DND-41 (cell line): ENCODE measurements around the gene ZNF184.

Source experiments
- ATAC-seq: fragments of 200-7000 bp; cut with Tn5 transposase; 3 replicates; pipeline ENCODE4 v1.9.1; 2021; ENCODE audit warnings: low read depth; ENCODE audit not compliant: insufficient read depth
- DNase-seq: peaks from one replicate; pipeline ENCODE4 v3.0.0-alpha.2; 2020
- H2AFZ ChIP-seq: 2 replicates; pipeline ENCODE4 v1.6.0; 2012; ENCODE audit warnings: low read depth, low read length
- H3K27ac ChIP-seq: 2 replicates; pipeline ENCODE4 v1.5.1; 2012; ENCODE audit warnings: low read length, inconsistent platforms
- H3K27me3 ChIP-seq: fragments of 200-600 bp; sonication (generic); 2 replicates; pipeline ENCODE4 v1.6.0; 2012; ENCODE audit warnings: low read length, mild to moderate bottlenecking, inconsistent platforms; ENCODE audit not compliant: insufficient read depth, poor library complexity
- H3K36me3 ChIP-seq: 2 replicates; pipeline ENCODE4 v1.5.1; 2012; ENCODE audit warnings: low read length, inconsistent platforms; ENCODE audit not compliant: insufficient read depth
- H3K4me1 ChIP-seq: 2 replicates; pipeline ENCODE4 v1.5.1; 2012; ENCODE audit warnings: mild to moderate bottlenecking, low read length; ENCODE audit not compliant: insufficient read depth
- H3K4me2 ChIP-seq: 2 replicates; pipeline ENCODE4 v1.6.0; 2012; ENCODE audit warnings: mild to moderate bottlenecking, moderate library complexity, low read length, inconsistent platforms; ENCODE audit not compliant: insufficient read depth
- H3K4me3 ChIP-seq, 2 experiments: fragments of 200-600 bp in 1 of 2; shearing (Covaris generic) in 1 of 2; 2 replicates each; pipeline ENCODE4 v1.5.1; 2012 to 2016; ENCODE audit warnings: inconsistent platforms in 2 of 2, low read length in 2 of 2, mild to moderate bottlenecking in 2 of 2, low read depth in 1 of 2, moderate library complexity in 1 of 2
- H3K79me2 ChIP-seq: 2 replicates; pipeline ENCODE4 v1.6.0; 2012; ENCODE audit warnings: low read length, inconsistent platforms; ENCODE audit not compliant: insufficient read depth
- H3K9ac ChIP-seq: 2 replicates; pipeline ENCODE4 v1.6.0; 2012; ENCODE audit warnings: low read depth, mild to moderate bottlenecking, inconsistent platforms, low read length, moderate library complexity
- H3K9me3 ChIP-seq: 2 replicates; pipeline ENCODE4 v1.5.1; 2012; ENCODE audit warnings: low read length, moderate library complexity, mild to moderate bottlenecking, inconsistent platforms; ENCODE audit not compliant: insufficient read depth, severe bottlenecking
- H4K20me1 ChIP-seq: 2 replicates; pipeline ENCODE4 v1.6.0; 2012; ENCODE audit warnings: low read length; ENCODE audit not compliant: insufficient read depth
- EZH2 ChIP-seq: IDR thresholded peaks from 3 replicates; pipeline ENCODE4 v1.6.1; 2012; ENCODE audit warnings: borderline replicate concordance, low read depth, mild to moderate bottlenecking, moderate library complexity, low read length, inconsistent platforms; ENCODE audit not compliant: severe bottlenecking
- TF ChIP-seq, protein P1 (sequence below): IDR thresholded peaks from 2 replicates; pipeline ENCODE4 v1.5.1; 2012; ENCODE audit warnings: borderline replicate concordance, low read length, moderate library complexity, mild to moderate bottlenecking; ENCODE audit not compliant: poor library complexity, severe bottlenecking; ENCODE audit errors: extremely low read depth

The ZNF184 gene

DNA sequence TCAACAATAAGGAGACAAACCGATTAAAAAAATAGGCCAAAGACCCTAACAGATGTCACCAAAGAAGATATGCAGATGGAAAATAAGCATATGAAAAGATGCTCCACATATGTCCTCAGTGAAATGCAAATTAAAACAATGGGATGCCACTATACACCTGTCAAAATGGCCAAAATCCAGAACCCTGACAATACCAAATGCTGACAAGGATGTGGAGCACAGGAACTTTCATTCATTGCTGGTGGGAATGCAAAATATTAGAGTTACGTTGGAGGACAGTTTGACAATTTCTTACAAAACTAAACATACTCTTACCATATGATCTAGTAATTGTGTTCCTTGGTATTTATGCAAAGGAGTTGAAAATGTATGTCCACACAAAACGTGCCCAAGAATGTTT is 1.8 kb upstream of the ZNF184 start:
- ATAC-seq (no peak), DNase-seq (no peak)
- no peak for TF ChIP-seq EZH2
- TF ChIP-seq, protein P1, sequence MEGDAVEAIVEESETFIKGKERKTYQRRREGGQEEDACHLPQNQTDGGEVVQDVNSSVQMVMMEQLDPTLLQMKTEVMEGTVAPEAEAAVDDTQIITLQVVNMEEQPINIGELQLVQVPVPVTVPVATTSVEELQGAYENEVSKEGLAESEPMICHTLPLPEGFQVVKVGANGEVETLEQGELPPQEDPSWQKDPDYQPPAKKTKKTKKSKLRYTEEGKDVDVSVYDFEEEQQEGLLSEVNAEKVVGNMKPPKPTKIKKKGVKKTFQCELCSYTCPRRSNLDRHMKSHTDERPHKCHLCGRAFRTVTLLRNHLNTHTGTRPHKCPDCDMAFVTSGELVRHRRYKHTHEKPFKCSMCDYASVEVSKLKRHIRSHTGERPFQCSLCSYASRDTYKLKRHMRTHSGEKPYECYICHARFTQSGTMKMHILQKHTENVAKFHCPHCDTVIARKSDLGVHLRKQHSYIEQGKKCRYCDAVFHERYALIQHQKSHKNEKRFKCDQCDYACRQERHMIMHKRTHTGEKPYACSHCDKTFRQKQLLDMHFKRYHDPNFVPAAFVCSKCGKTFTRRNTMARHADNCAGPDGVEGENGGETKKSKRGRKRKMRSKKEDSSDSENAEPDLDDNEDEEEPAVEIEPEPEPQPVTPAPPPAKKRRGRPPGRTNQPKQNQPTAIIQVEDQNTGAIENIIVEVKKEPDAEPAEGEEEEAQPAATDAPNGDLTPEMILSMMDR = no peak
- Histone ChIP-seq H3K36me3 (peaks cover 14% of the 10 kb centered on the region), H4K20me1 (peaks cover 8% of the 10 kb centered on the region; the same call in 1 of the 2 replicates), H2AFZ (no peak overlapping the region), H3K9ac (no peak overlapping the region), H3K27me3 (no peaks in the 10 kb centered on the region), H3K79me2 (peaks cover 39% of the 10 kb centered on the region), H3K27ac (no peak overlapping the region), H3K4me3 (no peak overlapping the region), H3K4me1 (peaks cover 41% of the 10 kb centered on the region), H3K4me2 (no peak overlapping the region), H3K9me3 (no peaks in the 10 kb centered on the region)

DNA sequence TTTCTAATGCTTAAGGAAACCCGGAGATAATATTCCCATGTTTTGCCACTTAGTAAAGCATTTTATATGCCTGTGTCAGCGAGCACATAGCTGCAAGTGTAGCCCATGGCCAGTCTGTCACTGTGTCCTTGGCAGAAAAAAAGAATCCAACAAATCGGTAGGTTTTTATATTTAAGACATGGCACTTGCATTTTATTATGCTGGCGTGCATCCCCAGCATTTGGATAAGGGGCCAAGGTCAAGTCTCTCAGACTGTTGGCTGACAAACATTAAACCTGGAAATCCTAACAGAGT is 1.2 kb upstream of the ZNF184 start:
- Histone ChIP-seq H3K4me1 (peaks cover 47% of the 10 kb centered on the region), H3K27me3 (no peaks in the 10 kb centered on the region), H3K4me2 (0 out of 2 replicates have a peak overlapping the region, but pooled peaks have one; percentile 81), H2AFZ (no peak overlapping the region), H4K20me1 (peaks cover 8% of the 10 kb centered on the region; the same call in 1 of the 2 replicates), H3K9ac (no peak overlapping the region), H3K4me3 (no peak overlapping the region), H3K36me3 (peaks cover 19% of the 10 kb centered on the region), H3K27ac (no peak overlapping the region), H3K9me3 (no peaks in the 10 kb centered on the region), H3K79me2 (peaks cover 44% of the 10 kb centered on the region)
- no peak for DNase-seq
- no peak for TF ChIP-seq EZH2
- TF ChIP-seq, protein P1 = no peak
- ATAC-seq = no peak

DNA sequence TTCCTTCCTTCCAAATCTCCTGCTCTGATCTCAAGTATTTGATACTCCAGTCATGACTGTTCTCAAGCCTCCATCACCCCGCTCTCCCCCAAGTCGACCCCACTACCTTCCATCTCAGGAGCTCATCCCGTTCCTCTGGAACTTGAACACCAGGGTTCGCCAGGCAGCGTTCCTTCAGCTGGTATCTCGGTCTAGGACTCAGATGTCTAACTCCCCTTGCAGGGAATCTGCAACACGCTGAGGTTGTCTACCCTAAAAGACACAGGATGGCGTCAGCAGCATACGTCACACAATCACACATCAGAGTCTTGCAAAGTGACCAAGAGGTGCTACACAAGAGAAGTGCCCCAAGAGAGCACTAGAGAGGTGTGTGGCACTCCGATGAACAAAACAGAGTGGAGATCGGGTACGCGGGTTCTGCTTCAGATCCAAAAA is 706 bp downstream of the ZNF184 start:
- H3K4me2 ChIP-seq = peak overlapping the region; percentile 81
- DNase-seq = peak; percentile 69
- peaks cover 52% of the 10 kb centered on the region for H3K4me1 ChIP-seq
- H3K27me3 ChIP-seq = no peaks in the 10 kb centered on the region
- TF ChIP-seq, protein P1 = no peak
- no peak for TF ChIP-seq EZH2
- peak overlapping the region; percentile 98 for H3K27ac ChIP-seq
- no peaks in the 10 kb centered on the region for H3K9me3 ChIP-seq
- peaks cover 63% of the 10 kb centered on the region for H3K79me2 ChIP-seq
- ATAC-seq = peak; percentile 50
- peaks cover 38% of the 10 kb centered on the region for H3K36me3 ChIP-seq
- peak overlapping the region; percentile 82 for H2AFZ ChIP-seq
- peaks cover 11% of the 10 kb centered on the region; the same call in 1 of the 2 replicates for H4K20me1 ChIP-seq
- peak overlapping the region; percentile 67 to 86 for H3K4me3 ChIP-seq
- H3K9ac ChIP-seq = peak overlapping the region; percentile 75
